H1 (cell line): Measurements from ENCODE around the gene ZKSCAN1. TPM values are rescaled to one million over a fixed set of nuclear protein-coding genes. Genes with fewer than 3 reads are reported as not detected.
A peak's percentile ranks its signal among the peaks of the same experiment; 100 is the strongest.

Experiments used
- BCL11A ChIP-seq, 2 experiments: IDR thresholded peaks; one replicate each; pipeline ENCODE4 v1.6.1; 2011; ENCODE audit warnings: low read depth in 2 of 2, low read length in 2 of 2, mild to moderate bottlenecking in 2 of 2
- CEBPB ChIP-seq: IDR thresholded peaks from 2 replicates; pipeline ENCODE4 v1.6.1; 2012; ENCODE audit warnings: low read depth, low read length
- CHD1 ChIP-seq: IDR thresholded peaks from 2 replicates; pipeline ENCODE4 v1.6.1; 2012; ENCODE audit warnings: low read depth, low read length, improper control_type of control experiment
- CHD2 ChIP-seq: IDR thresholded peaks from 2 replicates; pipeline ENCODE4 v1.6.1; 2012; ENCODE audit warnings: low read length, improper control_type of control experiment
- CTCF ChIP-seq, 3 experiments: IDR thresholded peaks; 1 replicate in 2 of 3; 2 replicates in 1 of 3; pipeline versions ENCODE4 v1.5.1 to v1.6.1; 2011; ENCODE audit warnings: low read length in 3 of 3, mild to moderate bottlenecking in 3 of 3, inconsistent platforms in 2 of 3, low read depth in 1 of 3, moderate library complexity in 1 of 3; ENCODE audit not compliant: insufficient read depth in 1 of 3; ENCODE audit errors: control extremely low read depth in 1 of 3
- EGR1 ChIP-seq: IDR thresholded peaks from 2 replicates; pipeline ENCODE4 v1.6.1; 2011; ENCODE audit warnings: low read depth, low read length, borderline replicate concordance
- EP300 ChIP-seq, 2 experiments: IDR thresholded peaks; 1 replicate in 1 of 2; 2 replicates in 1 of 2; pipeline ENCODE4 v1.6.1; 2011 to 2012; ENCODE audit warnings: low read depth in 2 of 2, low read length in 2 of 2, mild to moderate bottlenecking in 2 of 2, borderline replicate concordance in 1 of 2, inconsistent platforms in 1 of 2, moderate library complexity in 1 of 2
- FOSL1 ChIP-seq: IDR thresholded peaks from 2 replicates; pipeline ENCODE4 v1.6.1; 2011; ENCODE audit warnings: mild to moderate bottlenecking, low read depth, low read length, moderate library complexity; ENCODE audit not compliant: insufficient read depth
- GABPA ChIP-seq: IDR thresholded peaks from 2 replicates; pipeline ENCODE4 v1.6.1; 2011; ENCODE audit warnings: mild to moderate bottlenecking, low read length, moderate library complexity, borderline replicate concordance; ENCODE audit not compliant: insufficient read depth
- HDAC2 ChIP-seq, 2 experiments: fragments of 300-600 bp in 1 of 2; sonication (generic) in 1 of 2; IDR thresholded peaks; 2 replicates each; pipeline ENCODE4 v1.6.1; 2011 to 2012; ENCODE audit warnings: low read depth in 2 of 2, low read length in 2 of 2, mild to moderate bottlenecking in 2 of 2, moderate library complexity in 2 of 2, borderline replicate concordance in 1 of 2, inconsistent platforms in 1 of 2
- JUND ChIP-seq: IDR thresholded peaks from 2 replicates; pipeline ENCODE4 v1.6.1; 2011; ENCODE audit warnings: mild to moderate bottlenecking, improper control_type of control experiment, low read length
- KDM5A ChIP-seq: fragments of 200-600 bp; IDR thresholded peaks from 2 replicates; pipeline ENCODE4 v1.7.1; 2012; ENCODE audit warnings: mild to moderate bottlenecking, low read length, inconsistent platforms, mixed read lengths
- NANOG ChIP-seq: IDR thresholded peaks from 2 replicates; pipeline ENCODE4 v1.6.1; 2011; ENCODE audit warnings: low read length, low read depth, mild to moderate bottlenecking, inconsistent platforms; ENCODE audit not compliant: insufficient read depth, poor library complexity, severe bottlenecking
- RAD21 ChIP-seq, 2 experiments: IDR thresholded peaks in 1 of 2; conservative IDR thresholded peaks in 1 of 2; 2 replicates each; pipeline ENCODE4 v1.6.1; 2011; ENCODE audit warnings: low read depth in 2 of 2, low read length in 2 of 2, improper control_type of control experiment in 1 of 2, inconsistent platforms in 1 of 2, mild to moderate bottlenecking in 1 of 2, moderate library complexity in 1 of 2
- RBBP5 ChIP-seq: IDR thresholded peaks from 2 replicates; pipeline ENCODE4 v1.7.1; 2012; ENCODE audit warnings: low read depth, mild to moderate bottlenecking, inconsistent platforms, low read length, moderate library complexity, borderline replicate concordance
- SRF ChIP-seq: IDR thresholded peaks from 2 replicates; pipeline ENCODE4 v1.6.1; 2011; ENCODE audit warnings: mild to moderate bottlenecking, low read depth, low read length, moderate library complexity
- SUZ12 ChIP-seq: fragments of 200-600 bp; sonication (generic); IDR thresholded peaks from 2 replicates; pipeline ENCODE4 v1.6.1; 2012; ENCODE audit warnings: mild to moderate bottlenecking, inconsistent platforms, low read length, moderate library complexity, mixed read lengths
- TEAD4 ChIP-seq: IDR thresholded peaks from 2 replicates; pipeline ENCODE4 v1.6.1; 2012; ENCODE audit warnings: low read depth, low read length, inconsistent platforms, mixed read lengths
- polyA plus RNA-seq, 7 experiments: library from polyadenylated mRNA; depleted of rRNA in 3 of 7; stranded (reverse) in 5 of 7; unstranded in 2 of 7; fragments of >200 nt in 5 of 7; fragments of 200-250 nt in 2 of 7; gene quantifications; 1 replicate in 5 of 7; 2 replicates in 1 of 7; 4 replicates in 1 of 7; pipeline versions ENCODE4 v1.2.1 to v1.2.3, GENCODE V29; 2011 to 2013; ENCODE audit warnings: missing spikeins in 2 of 7, mixed read lengths in 2 of 7
- total RNA-seq: library from RNA; stranded (reverse); fragmentation: NEBNext Ultra II Directional; extraction: Animal tissue kit (Norgen Biotek cat#: 25700); gene quantifications from 2 replicates; pipeline ENCODE4 v1.2.1, GENCODE V29; 2021
- TF ChIP-seq, protein P1 (sequence below): IDR thresholded peaks from 2 replicates; pipeline ENCODE4 v1.6.1; 2012; ENCODE audit warnings: inconsistent platforms
- TF ChIP-seq, protein P2 (sequence below): IDR thresholded peaks from 2 replicates; pipeline ENCODE4 v1.6.1; 2011; ENCODE audit warnings: low read length, improper control_type of control experiment

The ZKSCAN1 gene
- total and polyA plus RNA-seq, 2 of the 8 experiments (the other 6 are each of a cell fraction or from before 2014, with no cell fraction given), result 8.2 to 40.6 TPM

- TF ChIP-seq CTCF (IDR thresholded peaks at IDR 0.05; ENCODE audit: control extremely low read depth in 1 of 3, insufficient read depth in 1 of 3, low read depth in 1 of 3, low read length in 3 of 3) (peak; percentile 84 to 94 (median 85)), CHD1 (no peak), NANOG (peak; percentile 79), GABPA (peak; percentile 98), EP300 (IDR thresholded peaks at IDR 0.05; ENCODE audit: borderline replicate concordance in 1 of 2, low read depth in 2 of 2, low read length in 2 of 2) (peak in 1 of 2 experiments; percentile 81; a peak in 1 of 3 replicates), CEBPB (no peak), BCL11A (IDR thresholded peaks at IDR 0.05; ENCODE audit: low read depth in 2 of 2, low read length in 2 of 2) (no peak), KDM5A (peak; percentile 78; the same call in 1 of the 2 replicates), HDAC2 (IDR thresholded peaks at IDR 0.05; ENCODE audit: borderline replicate concordance in 1 of 2, low read depth in 2 of 2, low read length in 2 of 2) (peak; percentile 58 to 61; a peak in 2 of 4 replicates), SRF (peak; percentile 59), RAD21 (IDR thresholded peaks at IDR 0.05 in 1 of 2, conservative IDR thresholded peaks at IDR 0.05 in 1 of 2; ENCODE audit: low read depth in 2 of 2, low read length in 2 of 2) (peak; percentile 67 to 71), FOSL1 (no peak), RBBP5 (no peak), EGR1 (peak; percentile 98), JUND (peak; percentile 79), SUZ12 (no peak), CHD2 (peak; percentile 81), TEAD4 (no peak)
- TF ChIP-seq, protein P1, sequence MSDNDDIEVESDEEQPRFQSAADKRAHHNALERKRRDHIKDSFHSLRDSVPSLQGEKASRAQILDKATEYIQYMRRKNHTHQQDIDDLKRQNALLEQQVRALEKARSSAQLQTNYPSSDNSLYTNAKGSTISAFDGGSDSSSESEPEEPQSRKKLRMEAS, result peak; percentile 99
- TF ChIP-seq, protein P2, sequence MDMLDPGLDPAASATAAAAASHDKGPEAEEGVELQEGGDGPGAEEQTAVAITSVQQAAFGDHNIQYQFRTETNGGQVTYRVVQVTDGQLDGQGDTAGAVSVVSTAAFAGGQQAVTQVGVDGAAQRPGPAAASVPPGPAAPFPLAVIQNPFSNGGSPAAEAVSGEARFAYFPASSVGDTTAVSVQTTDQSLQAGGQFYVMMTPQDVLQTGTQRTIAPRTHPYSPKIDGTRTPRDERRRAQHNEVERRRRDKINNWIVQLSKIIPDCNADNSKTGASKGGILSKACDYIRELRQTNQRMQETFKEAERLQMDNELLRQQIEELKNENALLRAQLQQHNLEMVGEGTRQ, result peak; percentile 30; the same call in 1 of the 2 replicates
These were observed 66.2 kb downstream of the ZKSCAN1 start, which contains the start of gene ZNF3 (continued) for GRCh38 chr7:100081535-100082102.
